ENCODE results near the gene EFNB1.

The EFNB1 gene

DNA sequence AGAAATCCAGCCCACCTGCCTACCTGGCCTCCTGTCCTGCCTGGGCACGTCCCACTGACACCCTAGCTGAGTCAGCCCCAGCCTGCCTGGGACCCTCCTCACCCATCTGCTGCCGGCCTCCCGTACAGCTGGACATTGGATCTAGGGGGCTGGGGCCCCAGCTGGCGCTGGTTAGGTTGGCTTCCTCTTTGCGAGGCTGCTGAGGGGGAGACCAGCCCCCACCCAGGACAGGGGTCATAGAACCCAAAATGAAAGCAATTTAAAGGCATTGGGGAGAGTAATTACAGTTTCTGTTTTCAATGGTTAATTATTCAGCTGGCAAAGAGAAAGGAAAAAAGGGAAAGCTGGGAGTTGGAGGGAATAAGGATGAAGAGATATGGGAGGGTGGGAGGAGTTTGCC is 15.8 kb downstream of the EFNB1 start:
- DNase-seq: no peak

DNA sequence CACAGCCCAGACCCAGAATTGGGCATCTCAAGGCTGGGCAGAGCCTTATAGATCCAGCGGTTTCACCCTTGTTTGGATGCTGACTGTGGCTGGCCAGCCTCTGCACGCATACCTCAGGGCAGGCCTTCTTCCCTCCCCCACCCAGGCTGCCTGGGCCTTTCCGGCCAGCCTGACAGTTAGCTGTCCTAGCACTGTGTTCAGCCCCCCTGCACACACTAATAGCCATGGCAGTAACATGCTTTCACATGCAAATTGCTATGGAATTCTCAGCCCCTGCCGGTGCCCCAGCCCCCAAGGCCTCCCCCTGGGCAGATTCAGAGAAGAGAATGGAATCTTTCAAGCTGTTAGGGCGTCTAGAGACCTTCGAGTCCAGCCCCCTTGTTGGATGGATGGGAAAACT is 17.7 kb downstream of the EFNB1 start:
- DNase-seq: no peak

DNA sequence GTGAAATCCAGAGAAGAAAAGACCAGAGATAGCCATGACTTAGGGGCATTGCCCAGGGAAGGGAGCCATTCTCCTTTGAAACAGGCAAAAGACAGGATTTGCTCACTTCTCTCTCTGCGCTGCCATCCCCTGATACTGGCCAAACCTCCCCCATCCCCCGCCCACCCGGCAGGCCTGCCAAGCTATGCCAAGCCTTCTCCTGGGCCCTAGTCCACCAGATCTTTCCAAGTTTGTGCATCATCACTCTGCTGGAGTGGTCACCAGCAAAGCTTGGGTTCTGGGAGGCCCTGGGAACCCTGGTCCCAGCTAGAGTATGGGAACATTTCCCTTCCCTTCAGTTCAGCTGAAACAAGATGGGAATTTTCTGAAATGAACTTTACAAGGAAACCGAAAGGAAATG is 18.4 kb downstream of the EFNB1 start:
- DNase-seq: no peak

DNA sequence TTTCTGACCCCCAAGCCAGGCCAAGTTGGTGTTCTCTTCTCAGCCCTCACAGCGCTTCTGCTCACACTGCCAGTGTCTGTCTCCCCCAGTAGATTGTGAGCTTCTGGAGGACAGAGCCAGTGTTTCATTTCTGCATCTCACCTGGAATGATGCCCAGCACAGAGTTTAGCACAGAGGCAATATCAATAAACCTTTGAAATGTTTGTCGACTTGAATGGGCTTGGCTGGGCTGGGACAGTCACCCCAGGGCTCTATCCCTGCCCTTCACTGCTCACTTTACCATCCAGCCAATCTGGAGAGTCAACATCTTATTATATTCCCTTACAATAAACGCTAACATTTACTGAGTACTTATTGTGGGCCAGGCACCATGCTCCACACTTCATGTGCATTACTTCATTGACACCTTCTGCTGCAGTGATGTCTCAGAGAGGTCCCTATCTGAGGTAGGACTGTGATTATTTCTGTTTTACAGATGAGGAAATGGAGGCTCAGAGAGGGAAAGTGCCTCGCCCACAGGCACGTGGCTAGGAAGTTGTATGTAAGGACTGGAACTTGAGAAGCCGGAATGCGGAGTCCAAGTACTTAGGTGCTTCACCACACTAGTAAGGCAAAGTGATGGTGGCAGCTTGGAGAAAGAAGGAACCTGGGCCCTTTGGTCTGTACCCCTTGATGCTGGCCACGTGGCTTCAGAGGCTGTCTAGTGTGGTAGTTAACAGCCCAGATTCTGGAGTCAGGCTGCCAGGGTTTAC is 19.5 kb downstream of the EFNB1 start:
- DNase-seq: no peak

DNA sequence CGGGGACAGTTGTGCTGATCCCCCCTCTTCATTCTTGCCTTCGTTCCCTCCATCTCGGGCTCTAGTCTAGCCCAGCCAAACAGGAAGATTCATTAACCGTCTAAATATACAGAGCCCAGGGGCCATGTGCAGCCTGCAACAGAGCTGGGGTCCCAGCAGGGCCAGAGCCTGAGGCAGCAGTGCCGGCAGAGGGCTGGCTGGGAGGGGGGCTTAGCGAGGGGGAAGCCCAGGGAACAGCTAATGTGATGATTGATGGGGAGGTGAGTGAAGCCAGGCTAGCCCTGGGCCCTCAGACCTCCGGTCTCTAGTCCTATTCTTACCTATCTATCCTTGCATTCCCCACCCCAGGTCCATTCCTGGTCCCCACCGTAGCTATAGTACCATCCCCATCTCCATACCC is 22.3 kb downstream of the EFNB1 start:
- DNase-seq: no peak

DNA sequence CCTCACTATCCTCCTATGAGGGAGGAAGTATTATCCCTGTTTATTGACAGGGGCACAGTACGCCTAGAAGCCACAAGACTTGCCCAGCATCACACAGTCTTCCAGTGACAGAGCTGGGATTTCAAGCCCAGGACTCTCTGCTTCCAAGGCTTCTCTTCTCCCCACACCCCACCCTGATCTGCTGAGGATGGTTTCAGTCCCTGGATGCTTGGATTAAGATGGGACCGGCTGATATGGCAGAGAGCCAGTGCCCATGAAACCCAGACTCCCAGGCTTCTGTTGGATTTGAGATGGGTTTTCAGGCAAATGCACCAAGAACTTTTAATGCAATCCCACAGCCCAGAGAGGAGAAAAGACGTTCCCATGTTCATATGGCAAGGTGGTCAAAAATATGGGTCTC is 23.2 kb downstream of the EFNB1 start:
- DNase-seq: no peak

DNA sequence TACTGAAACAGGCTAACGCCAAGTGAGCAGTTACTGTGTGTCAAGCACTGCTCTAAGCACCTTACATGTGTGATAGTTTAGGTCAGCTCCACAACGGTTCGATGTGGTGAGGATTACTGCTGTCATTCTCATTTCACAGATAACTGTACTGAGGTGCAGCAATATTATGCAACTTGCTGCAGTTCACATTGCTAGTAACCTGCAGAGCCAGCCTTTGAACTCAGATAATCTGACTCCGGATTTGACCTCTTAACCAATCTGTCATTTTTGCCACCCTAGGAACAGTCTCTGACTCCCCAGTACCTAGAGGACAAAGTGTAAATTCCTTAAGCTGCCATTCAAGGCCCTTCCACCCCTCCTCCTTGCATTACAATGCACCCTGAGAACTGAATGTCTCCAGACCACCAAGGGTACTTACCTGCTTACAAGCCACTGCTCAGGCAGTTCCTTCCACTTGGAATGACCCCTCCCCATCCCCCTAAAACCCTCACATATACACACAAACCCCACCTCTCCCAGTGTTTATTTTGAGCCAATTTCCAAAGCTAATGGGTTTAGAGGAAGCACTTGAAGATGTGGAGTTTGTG is 24.9 kb downstream of the EFNB1 start:
- no peak for DNase-seq

DNA sequence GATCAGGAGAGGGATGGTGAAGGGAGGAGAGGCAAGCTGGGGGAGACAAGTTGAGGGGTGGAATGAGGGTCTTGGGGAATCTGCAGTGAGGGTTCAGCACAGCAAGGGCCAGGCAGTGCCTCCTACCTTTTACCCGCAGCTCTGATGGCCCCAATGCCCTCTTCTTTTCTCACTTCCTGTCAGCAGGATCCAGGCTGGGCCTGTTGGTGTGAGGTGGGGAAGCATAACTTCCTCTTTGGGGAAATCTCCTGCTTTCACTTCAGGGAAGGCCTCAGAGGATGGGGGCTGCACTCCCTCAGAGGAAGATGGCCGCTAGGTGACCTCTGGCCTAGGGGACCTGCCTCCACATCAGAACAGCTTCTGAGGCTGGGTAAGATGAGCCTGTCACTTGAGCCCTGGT is 36.5 kb downstream of the EFNB1 start:
- no peak for DNase-seq

DNA sequence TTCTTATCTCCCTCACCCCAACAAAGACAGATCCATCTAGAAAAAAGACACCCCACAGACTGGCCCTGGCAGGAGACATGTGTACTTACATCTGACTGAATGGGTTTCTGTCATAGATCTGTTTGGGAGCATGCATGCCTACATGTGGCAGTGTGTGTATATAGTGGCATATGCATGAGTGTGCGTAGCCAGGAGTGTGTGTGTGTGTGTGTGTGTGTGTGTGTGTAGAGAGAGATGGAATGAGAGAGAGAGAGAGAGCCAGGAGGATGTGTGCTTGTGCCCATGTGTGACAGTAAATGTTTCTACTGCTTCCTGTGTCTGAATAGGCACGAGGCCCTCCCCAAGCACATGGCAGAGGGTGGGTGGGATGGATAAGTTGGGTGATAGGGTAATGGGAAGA is 37.1 kb downstream of the EFNB1 start:
- no peak for DNase-seq

DNA sequence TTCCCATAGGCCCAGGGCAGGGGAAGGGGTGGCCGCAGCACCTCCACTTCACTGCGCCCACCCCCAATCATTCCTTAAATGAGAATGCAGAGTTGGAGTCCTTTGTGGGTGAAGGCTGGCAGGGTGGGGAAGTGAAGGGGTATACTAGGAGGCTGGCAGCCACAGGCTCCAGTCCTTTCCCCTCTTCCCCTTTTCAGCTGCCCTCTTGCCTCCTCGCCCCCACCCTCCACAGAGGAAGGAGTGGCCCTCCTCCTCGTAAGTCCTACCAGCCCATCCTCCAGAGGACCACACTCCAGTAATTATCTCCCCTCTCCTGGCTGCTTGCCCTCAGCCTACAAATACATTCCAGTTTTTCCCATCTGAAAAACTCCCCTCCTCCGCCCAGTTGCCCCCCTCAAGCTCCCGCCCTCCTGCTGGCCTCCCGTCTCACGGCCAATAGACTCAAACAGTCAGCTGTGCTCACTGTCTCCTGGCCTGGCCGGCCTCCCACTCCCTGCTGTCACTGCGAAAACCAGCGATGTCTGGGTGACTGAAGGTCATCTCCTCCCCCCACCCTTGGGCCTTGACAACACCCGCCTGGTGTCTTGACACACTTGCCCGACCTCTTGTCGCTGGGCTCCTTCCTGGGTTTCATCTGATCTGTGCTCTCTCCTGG is 38.8 kb downstream of the EFNB1 start:
- DNase-seq: no peak

DNA sequence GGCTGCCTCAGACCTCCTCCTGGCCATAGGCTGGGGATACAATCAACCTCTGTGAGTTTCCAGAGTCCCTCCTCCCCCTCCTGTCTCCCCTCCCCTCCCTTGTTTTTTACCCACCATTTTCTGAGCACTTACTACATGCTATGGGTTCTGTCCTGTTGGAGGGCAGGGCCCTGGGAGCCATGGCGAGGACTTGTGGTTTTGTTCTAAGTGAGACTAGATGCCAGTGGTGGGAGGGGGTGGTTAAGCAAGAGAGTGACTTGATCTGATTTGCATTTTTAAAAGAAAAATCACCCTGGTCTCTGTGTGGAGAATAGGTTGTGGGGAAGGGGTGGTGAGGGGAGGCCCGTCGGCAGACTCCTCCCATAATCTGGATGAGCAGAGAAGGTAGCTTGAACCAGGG is 39.5 kb downstream of the EFNB1 start:
- DNase-seq: no peak

DNA sequence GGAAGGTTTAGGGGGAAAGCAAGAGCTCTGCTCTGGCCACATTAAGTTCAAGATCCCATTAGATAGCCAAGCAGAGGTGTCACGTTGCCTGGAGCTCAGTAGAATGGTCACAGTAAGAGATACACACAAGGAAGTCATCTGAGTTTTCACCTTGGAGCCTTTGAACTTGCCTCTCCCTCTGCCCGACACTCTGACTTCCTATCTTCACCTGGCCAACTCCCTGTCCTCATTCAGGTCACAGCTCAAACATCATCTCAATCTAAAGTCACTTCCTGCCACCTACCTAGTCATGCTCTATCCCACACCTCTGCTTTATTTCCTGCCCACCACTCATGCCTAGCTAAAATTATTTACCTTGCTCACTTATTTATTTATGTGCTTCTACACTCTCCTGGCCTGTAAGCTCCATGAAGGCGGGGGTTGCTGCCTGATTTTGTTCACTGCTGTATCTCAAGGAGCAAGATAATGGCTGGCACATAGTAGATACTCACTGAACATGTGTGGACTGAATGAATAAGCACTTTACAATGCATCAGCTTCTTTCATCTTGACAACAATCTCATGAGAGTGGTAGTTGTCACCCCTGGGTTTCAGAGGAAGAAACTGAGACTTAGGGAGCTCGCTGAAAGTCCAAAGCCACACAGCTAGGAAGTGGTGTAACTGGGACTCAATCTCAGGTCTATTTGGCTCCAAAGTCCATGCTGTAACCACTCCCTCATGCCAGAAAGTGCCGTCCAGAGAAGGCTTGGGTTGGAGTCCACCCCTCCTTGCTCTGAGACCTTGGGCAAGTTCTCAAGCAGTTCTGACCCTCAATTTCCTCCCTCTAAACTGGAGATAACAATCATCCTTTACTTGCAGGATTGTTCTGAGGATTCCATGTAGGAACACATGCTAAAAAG is 40.3 kb downstream of the EFNB1 start:
- no peak for DNase-seq

DNA sequence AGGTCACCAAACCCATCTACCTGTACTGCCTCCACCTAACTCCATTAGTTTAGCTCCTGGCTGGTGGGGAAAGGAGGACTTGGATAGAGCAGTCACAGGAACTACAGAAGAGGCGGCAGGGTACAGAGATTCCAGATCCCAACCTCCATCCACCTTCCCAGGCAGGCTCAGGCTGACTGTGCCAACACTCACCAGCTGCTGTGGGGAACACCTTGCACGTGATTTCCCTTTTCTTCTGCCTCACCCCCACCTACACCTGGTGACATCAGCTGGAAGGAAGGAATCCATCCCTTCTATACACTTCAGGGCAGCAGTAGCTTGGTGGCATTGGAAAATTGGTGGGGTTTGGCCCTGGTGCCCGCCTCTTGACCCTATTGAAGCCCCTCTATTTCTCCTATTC is 41.5 kb downstream of the EFNB1 start:
- DNase-seq: no peak

DNA sequence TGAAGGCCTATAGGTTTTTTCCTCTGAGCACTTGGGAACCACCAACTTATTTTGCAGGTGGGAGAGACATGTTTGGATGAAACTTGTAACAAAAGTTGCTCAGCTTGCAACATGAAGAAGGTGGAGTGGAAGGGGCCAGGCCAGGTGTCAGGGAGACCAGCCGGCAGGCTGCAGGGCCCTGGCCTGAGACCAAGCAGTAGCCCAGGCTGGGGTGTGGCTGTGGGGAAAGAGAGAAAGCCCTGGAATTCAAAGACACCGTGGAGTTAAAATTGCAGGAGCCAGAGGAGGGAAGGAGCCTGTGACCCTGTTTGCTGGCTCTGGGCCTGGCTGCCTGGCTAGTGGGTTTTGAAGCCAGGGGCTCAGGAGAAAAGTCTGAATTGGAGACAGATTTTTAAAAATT is 43.4 kb downstream of the EFNB1 start:
- DNase-seq: no peak

DNA sequence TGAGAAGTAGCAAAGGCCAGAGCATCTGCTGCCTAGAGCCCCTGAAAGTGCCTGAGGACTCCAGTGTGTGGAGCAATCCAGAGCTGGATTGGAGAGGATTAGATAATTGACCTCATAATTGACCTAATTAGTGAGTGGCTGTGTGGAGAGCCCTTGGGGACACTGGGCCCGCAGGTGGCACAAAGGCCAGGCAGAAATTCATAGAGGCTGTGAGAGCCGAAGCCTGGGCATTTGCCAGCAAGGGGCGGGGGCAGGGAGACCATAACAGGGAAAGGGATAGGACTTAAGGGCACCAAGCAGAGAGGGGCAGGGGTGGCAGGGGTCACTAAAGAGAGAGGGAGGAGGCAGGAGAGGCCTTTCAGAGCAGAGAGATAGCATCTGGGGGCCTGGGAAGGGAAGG is 45.3 kb downstream of the EFNB1 start:
- DNase-seq: no peak

DNA sequence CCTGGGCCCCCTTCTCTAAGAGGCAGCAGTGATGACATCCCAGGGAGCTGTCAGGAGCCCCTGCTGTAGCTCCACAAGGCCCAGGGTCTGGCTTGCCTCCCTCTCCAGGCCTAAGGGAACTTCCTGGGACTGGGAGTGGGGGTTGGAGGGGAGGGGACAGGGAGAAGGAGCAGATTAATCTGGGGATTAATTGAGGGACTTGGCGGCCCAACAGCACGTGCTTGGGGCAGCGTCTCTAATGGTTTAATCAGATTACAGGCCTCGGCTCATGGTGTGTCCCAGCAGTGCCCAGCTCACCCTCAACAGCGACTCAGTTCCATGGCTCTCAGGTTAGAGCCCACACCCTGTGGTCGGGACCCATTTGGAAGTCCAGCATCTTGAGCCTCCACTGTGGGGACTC is 47.9 kb downstream of the EFNB1 start:
- DNase-seq: no peak

DNA sequence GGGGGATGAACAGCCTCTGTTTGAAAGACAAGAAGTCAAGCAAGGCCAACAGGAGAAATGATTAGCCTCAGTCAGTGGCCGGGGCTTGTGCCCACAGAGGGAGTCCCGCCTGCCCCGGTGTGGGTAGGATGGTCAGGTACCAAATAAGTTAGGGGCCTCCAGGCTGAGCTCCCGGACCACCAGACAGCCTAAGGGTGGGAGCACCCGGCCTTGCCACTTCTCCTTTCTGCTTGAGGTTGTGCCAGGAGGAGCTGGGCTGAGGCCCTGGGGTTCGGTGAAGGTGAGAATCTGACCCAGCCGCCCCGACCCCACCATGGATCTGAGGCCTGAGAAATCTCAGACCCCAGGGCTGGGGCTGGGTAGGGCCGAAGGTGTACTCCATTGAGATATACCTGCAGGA is 48.8 kb downstream of the EFNB1 start:
- no peak for DNase-seq

DNA sequence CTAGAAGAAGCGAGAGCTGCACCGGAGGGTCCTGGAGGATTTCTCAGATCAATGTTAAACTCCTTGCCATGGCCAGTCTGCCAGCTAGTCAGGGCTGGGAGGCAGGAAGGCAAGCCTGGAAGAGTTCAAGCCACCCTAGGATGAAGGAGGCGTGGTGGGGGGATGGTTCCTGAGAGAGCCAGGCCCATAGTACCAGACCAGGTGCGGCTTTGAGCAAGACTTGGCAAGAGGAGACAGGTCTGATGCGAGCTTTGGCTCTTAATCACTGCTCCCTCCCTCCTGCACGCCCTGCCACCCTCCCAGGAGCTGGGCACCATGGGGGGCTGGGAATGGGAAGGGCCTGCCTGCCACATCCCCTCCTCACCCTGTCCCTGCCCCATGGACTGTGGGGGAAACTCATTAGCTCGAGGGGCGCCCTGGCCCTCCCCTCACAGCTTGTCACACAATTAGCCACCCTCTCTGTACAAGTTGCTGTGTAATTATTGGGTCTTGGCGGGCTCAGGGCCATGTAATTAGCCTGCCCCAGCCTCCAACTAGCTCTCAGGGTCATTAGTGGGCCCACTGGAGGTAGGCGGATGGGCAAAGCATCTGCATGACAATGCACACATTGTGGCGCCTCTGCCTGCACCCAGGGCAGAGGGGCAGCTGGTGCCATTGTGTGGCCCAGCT is 50.3 kb downstream of the EFNB1 start:
- DNase-seq: no peak

DNA sequence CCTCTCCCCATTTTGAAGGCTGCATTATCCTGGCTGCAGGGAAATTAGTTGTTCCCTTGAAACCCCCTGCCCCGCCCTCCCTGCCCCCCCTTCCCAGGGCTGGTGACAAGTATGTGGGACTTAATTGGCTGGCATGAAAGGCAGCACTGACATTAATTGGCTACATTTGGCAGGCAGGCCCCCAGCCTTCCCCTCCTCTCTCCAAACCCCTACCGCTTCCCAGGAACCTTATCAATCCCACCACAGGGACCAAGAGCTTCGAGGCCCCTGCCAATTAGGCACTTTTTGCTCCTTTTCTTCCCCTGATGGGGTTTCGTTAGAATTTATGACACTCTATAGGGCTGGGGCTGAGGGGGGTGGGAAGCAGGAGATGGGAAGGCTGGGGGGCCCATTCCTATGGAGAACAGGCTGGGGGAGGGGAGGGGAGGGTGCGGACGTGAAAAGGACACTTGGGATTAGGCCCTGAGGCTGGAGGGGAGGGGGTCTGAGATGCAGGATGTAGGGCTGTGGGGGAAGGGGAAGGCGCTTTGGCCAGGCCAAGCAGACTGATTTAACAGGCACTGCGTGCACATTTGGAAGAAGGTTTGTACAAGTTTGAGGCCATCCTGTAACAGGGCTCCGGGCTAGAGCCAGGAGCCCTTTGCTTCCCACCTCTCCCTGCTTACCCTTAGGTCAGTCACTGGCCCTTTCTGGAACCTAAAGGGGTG is 52.2 kb downstream of the EFNB1 start:
- no peak for DNase-seq

DNA sequence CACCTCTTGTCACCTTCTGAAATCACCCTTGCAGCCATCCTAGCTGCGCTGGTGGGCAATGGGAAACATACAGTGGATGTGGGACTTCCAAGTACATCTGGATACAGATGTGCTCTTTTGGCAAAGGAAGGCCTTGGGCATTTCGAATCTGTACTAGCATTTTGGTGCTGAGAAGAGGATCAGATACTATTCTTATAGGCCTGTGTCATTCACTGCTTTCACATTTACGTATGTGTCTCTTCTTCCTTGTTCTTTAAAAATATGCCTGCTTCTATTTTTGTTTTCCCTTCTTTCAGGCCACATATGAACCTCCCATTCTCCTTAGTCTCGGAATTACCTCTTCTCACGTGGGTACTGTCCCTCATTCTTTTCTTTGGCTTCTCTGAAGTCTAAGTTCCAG is 53.1 kb downstream of the EFNB1 start:
- DNase-seq: no peak

DNA sequence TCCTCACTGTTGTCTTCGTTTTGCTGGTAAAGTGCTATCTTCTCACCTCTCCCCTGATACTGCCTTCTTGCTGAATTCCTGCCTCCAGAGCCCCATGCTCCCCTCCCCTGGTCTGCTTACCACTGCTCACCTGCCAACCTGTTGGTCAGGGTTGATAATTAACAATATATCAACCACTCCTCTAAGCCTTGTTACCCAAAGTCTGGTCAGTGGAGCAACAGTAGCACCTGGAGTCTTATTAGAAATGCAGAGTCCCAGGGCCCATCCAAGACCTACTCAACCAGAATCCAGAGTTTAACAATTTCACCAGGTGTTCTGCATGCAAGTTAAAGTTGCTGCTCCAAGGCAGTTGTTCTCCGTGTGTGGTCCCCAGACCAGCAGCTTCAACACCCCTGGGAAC is 55.0 kb downstream of the EFNB1 start:
- DNase-seq: no peak

DNA sequence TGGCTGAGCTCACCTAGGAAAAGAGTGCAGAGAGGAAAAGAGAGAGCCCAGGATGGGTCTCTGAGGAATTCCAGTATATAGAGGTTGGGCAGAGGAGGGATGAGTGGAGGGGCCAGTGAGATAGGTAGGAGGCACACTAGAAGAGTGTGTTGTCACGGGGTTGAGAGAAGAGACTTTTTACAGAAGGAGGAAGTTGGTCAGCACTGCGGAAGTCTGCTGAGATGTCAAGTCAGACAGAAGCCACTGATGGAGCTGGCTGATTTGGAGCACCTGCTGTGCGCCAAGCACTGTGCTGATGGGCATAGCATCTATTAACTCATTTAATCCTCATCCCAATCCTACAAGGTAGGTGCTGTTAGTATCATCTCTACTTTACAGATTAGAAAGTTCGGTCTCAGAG is 60.4 kb downstream of the EFNB1 start:
- no peak for DNase-seq

Data from activated CD4-positive, alpha-beta T cell treated with anti-CD3 and anti-CD28 coated beads, Interleukin-2, amount 50 U/mL, for 16 hours (primary cell).